Measurements from ENCODE around the gene ST3GAL4.

Gene ST3GAL4

DNA sequence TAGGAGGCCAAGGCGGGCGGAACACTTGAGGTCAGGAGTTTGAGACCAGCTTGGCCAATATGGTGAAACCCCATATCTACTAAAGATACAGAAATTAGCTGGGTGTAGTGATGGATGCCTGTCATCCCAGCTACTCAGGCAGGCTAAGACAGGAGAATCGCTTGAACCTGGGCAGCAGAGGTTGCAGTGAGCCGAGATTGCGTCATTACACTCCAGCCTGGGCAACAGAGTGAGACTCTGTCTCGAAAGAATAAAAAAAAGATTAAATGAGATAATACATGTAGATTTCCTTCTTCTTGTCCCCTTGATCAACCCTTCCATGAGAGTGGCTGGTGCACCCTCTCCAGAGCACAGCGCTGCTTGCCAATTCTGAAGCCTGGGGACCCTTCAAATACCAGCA, 106.9 kb downstream of the ST3GAL4 start:
- TF ChIP-seq FOXP2 (optimal IDR thresholded peaks at IDR 0.05; ENCODE audit: borderline replicate concordance, extremely low read depth, extremely low read length, insufficient read depth) (no peak), TAF1 (IDR thresholded peaks at IDR 0.05; ENCODE audit: borderline replicate concordance, insufficient read depth, low read length) (no peak), SIN3A (IDR thresholded peaks at IDR 0.05; ENCODE audit: borderline replicate concordance, insufficient read depth, low read length) (no peak), POLR2AphosphoS5 (IDR thresholded peaks at IDR 0.05; ENCODE audit: low read depth, low read length) (no peak)
- TF ChIP-seq, protein P1, sequence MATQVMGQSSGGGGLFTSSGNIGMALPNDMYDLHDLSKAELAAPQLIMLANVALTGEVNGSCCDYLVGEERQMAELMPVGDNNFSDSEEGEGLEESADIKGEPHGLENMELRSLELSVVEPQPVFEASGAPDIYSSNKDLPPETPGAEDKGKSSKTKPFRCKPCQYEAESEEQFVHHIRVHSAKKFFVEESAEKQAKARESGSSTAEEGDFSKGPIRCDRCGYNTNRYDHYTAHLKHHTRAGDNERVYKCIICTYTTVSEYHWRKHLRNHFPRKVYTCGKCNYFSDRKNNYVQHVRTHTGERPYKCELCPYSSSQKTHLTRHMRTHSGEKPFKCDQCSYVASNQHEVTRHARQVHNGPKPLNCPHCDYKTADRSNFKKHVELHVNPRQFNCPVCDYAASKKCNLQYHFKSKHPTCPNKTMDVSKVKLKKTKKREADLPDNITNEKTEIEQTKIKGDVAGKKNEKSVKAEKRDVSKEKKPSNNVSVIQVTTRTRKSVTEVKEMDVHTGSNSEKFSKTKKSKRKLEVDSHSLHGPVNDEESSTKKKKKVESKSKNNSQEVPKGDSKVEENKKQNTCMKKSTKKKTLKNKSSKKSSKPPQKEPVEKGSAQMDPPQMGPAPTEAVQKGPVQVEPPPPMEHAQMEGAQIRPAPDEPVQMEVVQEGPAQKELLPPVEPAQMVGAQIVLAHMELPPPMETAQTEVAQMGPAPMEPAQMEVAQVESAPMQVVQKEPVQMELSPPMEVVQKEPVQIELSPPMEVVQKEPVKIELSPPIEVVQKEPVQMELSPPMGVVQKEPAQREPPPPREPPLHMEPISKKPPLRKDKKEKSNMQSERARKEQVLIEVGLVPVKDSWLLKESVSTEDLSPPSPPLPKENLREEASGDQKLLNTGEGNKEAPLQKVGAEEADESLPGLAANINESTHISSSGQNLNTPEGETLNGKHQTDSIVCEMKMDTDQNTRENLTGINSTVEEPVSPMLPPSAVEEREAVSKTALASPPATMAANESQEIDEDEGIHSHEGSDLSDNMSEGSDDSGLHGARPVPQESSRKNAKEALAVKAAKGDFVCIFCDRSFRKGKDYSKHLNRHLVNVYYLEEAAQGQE (IDR thresholded peaks at IDR 0.05; ENCODE audit: insufficient read depth in 1 of 2, low read depth in 2 of 2, low read length in 2 of 2): no peak

Data from PFSK-1 (cell line).